Choroid plexus epithelial cell (primary cell): ENCODE data around the gene SNED1.

Experiments
- DNase-seq: peaks from one replicate; pipeline ENCODE4 v3.0.0-alpha.2; 2010; ENCODE audit warnings: low read depth
- H3K4me3 ChIP-seq: 2 replicates; pipeline ENCODE4 v1.5.1; 2011; ENCODE audit warnings: low read depth, mild to moderate bottlenecking, control low read depth, low read length, moderate library complexity
- TF ChIP-seq, protein P1 (sequence below): conservative IDR thresholded peaks from 2 replicates; pipeline ENCODE4 v1.5.1; 2011; ENCODE audit warnings: low read depth, mild to moderate bottlenecking, control low read depth, inconsistent platforms, low read length, moderate library complexity

Gene SNED1

DNA sequence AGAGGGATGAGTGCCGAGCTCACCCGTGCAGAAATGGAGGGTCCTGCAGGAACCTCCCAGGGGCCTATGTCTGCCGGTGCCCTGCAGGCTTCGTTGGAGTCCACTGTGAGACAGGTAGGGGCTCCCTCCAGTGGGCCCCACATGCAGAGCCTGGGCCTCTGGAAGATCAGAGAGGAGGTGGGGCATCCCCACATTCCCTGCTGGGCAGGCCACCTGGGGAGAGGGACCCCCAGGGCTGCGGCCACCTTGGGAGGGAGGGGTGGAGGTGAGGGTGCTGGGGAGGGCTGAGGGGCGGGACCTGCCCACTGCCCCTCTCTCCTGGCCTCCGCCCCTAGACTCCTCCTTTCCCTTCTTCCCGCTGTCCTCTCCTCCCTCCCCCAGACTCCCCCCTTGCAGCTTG, 65.2 kb downstream of the SNED1 start:
- TF ChIP-seq, protein P1, sequence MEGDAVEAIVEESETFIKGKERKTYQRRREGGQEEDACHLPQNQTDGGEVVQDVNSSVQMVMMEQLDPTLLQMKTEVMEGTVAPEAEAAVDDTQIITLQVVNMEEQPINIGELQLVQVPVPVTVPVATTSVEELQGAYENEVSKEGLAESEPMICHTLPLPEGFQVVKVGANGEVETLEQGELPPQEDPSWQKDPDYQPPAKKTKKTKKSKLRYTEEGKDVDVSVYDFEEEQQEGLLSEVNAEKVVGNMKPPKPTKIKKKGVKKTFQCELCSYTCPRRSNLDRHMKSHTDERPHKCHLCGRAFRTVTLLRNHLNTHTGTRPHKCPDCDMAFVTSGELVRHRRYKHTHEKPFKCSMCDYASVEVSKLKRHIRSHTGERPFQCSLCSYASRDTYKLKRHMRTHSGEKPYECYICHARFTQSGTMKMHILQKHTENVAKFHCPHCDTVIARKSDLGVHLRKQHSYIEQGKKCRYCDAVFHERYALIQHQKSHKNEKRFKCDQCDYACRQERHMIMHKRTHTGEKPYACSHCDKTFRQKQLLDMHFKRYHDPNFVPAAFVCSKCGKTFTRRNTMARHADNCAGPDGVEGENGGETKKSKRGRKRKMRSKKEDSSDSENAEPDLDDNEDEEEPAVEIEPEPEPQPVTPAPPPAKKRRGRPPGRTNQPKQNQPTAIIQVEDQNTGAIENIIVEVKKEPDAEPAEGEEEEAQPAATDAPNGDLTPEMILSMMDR, result no peak
- H3K4me3 ChIP-seq, result no peak overlapping the region
- DNase-seq, result no peak

DNA sequence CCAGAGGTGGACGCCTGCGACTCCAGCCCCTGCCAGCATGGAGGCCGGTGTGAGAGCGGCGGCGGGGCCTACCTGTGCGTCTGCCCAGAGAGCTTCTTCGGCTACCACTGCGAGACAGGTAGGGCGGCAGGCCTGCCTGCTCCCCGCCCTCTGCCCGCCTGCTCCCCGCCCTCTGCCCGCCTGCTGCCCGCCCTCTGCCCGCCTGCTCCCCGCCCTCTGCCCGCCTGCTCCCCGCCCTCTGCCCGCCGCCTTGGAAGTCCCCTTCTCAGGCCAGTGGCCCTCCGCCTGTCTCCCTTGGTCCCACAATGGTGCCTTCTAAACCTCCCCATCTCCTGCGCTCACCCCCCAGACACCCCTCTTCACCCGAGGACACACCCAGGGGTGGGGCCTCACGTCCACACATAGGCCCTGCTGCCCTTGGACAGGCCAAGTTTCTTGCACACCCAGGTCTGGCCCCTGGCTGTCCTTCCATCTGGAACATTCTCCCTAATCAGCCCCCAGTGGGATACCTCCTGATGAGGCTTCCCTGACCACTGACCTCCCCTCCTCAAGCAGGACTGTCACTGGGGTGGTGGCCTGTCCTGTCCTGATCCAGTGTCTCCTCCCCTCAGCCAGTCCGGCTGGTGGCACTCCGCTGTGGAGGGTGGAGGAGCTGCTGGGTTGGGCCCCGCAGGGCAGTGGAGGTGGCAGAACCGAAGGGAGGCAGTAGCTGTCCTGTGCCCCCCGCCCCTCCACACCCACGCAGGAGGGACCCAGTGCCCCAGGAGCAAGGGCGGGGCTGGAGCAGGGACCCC, 65.8 kb downstream of the SNED1 start:
- TF ChIP-seq, protein P1, result no peak
- H3K4me3 ChIP-seq, result no peak overlapping the region

DNA sequence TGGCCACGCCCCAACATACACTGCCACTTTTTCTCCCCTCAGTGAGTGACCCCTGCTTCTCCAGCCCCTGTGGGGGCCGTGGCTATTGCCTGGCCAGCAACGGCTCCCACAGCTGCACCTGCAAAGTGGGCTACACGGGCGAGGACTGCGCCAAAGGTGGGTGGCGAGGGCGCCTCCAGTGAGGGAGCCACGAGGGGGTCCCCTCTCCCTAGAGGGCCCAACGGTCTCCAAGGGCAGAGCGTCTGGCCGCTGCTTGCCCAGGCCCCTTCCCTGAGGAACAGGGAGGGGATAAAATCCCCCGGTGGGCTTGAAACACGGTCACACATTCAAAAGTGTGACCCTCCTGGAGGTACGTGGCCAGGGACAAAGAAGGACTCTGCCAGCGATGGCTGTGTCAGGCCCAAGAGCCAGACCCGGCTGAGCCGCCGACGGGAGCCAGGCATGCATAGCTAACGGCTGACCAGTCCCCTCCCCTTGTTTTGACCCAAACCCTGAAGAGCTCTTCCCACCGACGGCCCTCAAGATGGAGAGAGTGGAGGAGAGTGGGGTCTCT, 66.5 kb downstream of the SNED1 start:
- no peak overlapping the region for H3K4me3 ChIP-seq
- TF ChIP-seq, protein P1, result no peak
- no peak for DNase-seq

More for the DNA sequence above, 65.8 kb downstream of the SNED1 start:
- DNase-seq, result no peak

DNA sequence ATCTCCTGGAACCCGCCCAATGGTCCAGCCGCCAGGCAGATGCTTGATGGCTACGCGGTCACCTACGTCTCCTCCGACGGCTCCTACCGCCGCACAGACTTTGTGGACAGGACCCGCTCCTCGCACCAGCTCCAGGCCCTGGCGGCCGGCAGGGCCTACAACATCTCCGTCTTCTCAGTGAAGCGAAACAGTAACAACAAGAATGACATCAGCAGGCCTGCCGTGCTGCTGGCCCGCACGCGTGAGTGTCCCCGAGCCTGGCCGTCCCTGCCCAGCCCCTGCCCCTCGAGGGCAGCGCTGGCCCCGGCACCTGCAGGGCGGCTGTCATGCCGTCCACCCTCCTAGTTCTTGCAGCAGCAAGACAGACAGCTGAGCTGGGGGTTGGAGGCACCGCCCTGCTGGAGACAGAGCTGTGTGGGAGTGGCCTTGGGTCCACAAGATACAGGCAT, 67.0 kb downstream of the SNED1 start:
- TF ChIP-seq, protein P1, result no peak
- H3K4me3 ChIP-seq, result no peak overlapping the region
- no peak for DNase-seq

DNA sequence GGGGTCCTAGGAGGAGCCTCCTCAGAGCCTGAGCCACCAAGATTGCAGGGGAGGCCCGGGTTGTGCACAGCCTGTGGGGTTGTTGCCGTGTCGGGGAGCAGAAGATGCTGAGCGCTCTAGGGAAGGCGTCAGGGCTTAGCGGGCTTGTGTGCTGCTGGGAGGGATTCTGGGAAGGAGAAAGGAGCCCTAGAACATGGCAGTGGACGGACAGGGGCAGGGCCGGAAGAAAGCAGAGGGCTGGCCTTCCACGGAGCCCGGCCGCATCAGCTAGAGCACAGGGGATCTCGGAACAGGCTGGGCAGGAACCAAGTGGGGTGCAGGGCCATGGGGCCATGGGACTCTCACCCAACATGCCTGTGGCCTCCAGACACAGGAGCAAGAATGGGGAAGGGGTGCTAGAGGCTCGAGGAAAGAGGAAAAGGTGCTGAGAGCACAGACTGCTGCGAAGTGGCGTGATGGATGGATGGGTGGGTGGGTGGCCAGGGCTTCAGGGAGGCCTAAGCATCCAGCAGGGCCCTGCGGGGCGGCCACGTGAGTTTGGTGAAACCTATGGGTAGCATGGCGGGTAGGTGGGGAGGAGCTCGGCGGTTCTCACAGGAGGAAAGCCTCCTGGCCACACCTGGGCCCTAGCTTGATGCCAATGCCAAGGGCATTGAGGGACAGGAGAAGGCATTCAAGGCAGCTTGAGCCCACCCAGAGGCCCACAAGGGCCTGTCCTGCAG, 67.9 kb downstream of the SNED1 start:
- TF ChIP-seq, protein P1, result no peak

DNA sequence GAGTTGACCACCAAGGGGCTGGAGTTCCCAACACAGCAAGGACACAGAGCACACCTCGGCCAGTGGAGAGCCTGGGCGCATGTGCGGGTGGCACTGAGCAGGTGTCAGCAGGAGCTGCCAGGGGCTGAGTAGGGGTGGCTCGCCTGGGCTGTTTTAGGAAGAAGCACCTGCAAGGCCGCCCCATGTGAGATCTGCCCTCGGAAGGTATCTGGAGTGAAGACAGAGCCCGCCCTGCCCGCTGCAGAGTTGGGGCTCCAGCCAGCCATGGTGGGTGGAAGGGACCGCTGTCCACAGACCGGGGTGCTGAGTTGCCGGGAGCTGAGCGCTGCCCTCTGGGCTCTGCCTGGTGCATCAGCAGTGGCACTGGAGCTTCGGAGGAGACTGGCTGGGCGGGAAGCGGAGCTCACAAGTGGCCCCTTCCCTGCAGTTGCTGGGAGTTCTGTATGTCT, 68.5 kb downstream of the SNED1 start:
- no peak for DNase-seq

More for the DNA sequence above, 67.9 kb downstream of the SNED1 start:
- DNase-seq, result no peak
- H3K4me3 ChIP-seq, result no peak overlapping the region

More for the DNA sequence above, 68.5 kb downstream of the SNED1 start:
- no peak overlapping the region for H3K4me3 ChIP-seq
- TF ChIP-seq, protein P1, result peak; percentile 32
